Measurements from ENCODE around the gene PWWP2B. TPM values are rescaled to one million over a fixed set of nuclear protein-coding genes. Genes with fewer than 3 reads are reported as not detected.

Gene PWWP2B
- total and polyA plus RNA-seq, 5 experiments from 2014 or later, result 1.2 to 10.2 (median 2.9) TPM

DNA sequence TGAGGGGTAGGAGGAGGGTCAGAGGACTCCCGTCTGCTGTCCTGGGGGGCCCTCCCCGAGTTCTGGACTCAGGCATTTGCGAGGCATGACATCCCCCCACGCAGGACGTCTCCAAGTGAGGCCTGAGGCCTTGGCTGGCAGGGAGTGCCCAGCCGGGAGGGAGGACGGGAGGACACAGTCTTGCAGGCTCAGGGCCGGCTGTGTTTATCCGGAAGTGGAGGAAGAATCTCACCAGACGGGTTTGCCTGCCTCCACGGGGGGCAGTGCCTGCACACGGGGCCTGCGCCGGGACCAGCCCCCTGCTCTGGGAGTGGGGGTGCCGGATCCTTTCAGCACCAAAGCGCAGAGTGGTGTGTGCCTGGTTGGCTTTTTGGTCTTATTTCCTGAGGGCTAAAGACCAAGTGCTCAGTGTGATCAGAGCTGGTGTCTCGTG is 10.9 kb downstream of the PWWP2B start:
- DNase-seq, result no peak
- Mint-ChIP-seq H3K4me1 (peaks cover 12 to 35% (median 28%) of the 10 kb centered on the region in 4 donors), H3K27ac (peak overlapping the region in 7 of 10 donors; percentile 70 to 83 (median 78)), H3K4me3 (peak overlapping the region; percentile 53 to 82 (median 70)), H3K9me3 (no peaks in the 10 kb centered on the region), H3K36me3 (peaks cover 0 to 12% (median 2%) of the 10 kb centered on the region in 3 donors), H3K27me3 (no peaks in the 10 kb centered on the region)
- peak; percentile 66 to 77 for ATAC-seq
- POLR2A ChIA-PET, result interaction anchor here (1.0 to 2.6 kb wide), 2 partner anchors 10 to 15 kb away, joined by 3 to 8 read pairs; no protein-coding TSS in a partner anchor

DNA sequence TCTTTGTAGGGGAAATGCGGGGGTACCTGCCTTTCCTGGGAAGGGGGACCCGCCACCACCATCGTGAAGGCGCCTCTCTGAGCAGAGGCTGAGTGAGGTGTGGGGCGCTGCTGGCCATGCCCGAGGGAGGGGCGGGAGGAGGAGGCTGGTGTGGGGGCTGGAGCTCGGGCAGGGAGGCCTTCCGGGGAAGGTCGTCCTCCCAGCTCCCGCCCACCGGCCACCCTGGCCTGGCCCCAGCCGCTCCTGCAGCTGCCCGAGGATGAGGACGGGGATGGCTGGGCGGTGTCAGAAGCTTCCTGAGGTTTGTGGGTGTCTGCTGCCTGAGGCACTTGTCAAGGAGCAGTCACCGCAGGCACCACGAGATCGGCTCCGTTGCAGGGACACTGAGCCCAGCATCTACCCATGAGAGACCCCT is 11.4 kb downstream of the PWWP2B start:
- H3K4me3 Mint-ChIP-seq, result peak overlapping the region; percentile 53 to 82 (median 70)
- peak overlapping the region in 7 of 10 donors; percentile 15 to 83 (median 74) for H3K27ac Mint-ChIP-seq
- peak; percentile 55 to 58 for ATAC-seq
- DNase-seq, result no peak
- H3K9me3 Mint-ChIP-seq, result no peaks in the 10 kb centered on the region
- POLR2A ChIA-PET, result interaction anchor here (1.0 to 2.6 kb wide), 2 partner anchors 10 to 14 kb away, joined by 3 to 8 read pairs; no protein-coding TSS in a partner anchor
- peaks cover 0 to 12% (median 0%) of the 10 kb centered on the region in 3 donors for H3K36me3 Mint-ChIP-seq
- H3K27me3 Mint-ChIP-seq, result no peaks in the 10 kb centered on the region
- peaks cover 11 to 34% (median 24%) of the 10 kb centered on the region in 4 donors for H3K4me1 Mint-ChIP-seq

GRCh38 chr10:132408823-132409666 is 12.0 kb downstream of the PWWP2B start:
- peak overlapping the region in 3 of 10 donors; percentile 33 to 80 (median 72) for H3K4me3 Mint-ChIP-seq
- H3K36me3 Mint-ChIP-seq, result peaks cover 0 to 12% (median 0%) of the 10 kb centered on the region in 3 donors
- peak overlapping the region in 2 of 10 donors; percentile 4 to 83 for H3K27ac Mint-ChIP-seq
- no peak for ATAC-seq
- no peaks in the 10 kb centered on the region for H3K27me3 Mint-ChIP-seq
- no peaks in the 10 kb centered on the region for H3K9me3 Mint-ChIP-seq
- no peak for DNase-seq
- POLR2A ChIA-PET, result interaction anchor here (1.2 to 1.5 kb wide), 2 partner anchors 8 to 38 kb away, joined by 3 to 4 read pairs; no protein-coding TSS in a partner anchor
- peaks cover 11 to 34% (median 24%) of the 10 kb centered on the region in 4 donors for H3K4me1 Mint-ChIP-seq

GRCh38 chr10:132409667-132410028 is 12.6 kb downstream of the PWWP2B start:
- no peaks in the 10 kb centered on the region for H3K9me3 Mint-ChIP-seq
- peak overlapping the region in 4 of 10 donors; percentile 48 to 77 (median 59) for H3K27ac Mint-ChIP-seq
- POLR2A ChIA-PET, result interaction anchor here (1.2 to 1.5 kb wide), 2 partner anchors 8 to 37 kb away, joined by 3 to 4 read pairs; no protein-coding TSS in a partner anchor
- H3K36me3 Mint-ChIP-seq, result peaks cover 0 to 12% (median 0%) of the 10 kb centered on the region in 3 donors
- no peaks in the 10 kb centered on the region for H3K27me3 Mint-ChIP-seq
- ATAC-seq, result no peak
- no peak for DNase-seq
- H3K4me3 Mint-ChIP-seq, result peak overlapping the region in 3 of 10 donors; percentile 10 to 68 (median 34)
- peaks cover 13 to 35% (median 24%) of the 10 kb centered on the region in 4 donors for H3K4me1 Mint-ChIP-seq

DNA sequence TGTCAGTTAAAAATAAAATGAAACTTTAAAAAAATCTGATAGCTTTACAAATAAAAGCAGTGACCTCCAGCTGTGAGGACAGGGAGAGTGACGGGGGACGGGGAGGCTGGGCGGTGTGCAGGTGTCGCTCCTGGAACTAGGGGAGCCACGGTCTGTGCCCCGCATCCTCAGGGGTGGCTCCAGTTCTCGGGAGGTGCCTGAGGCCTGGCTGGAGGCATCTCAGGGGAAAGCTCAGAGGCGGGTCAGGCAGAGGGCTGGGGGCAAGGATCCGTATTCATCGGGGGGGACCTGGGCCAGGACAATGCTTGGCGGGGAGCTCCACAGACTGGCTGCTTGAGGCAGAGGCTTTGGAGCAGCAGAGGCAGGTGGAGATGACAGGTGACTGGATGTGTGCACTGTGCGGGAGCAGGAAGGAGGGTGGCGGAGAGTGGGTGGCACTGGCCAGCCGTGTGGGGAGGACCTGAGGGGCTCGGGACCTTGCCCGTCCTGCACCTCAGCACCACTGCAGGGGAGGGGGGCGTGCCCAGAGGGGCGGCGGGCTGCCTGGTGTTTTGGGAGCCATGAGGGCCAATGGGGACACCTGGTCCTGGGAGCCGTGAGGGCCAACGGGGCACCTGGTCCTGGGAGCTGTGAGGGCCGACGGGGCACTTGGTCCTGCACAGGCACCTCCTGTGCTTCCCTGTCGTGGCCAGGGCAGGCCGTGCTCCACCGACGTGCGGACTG is 13.2 kb downstream of the PWWP2B start:
- Mint-ChIP-seq H3K4me1 (peaks cover 15 to 39% (median 25%) of the 10 kb centered on the region in 4 donors), H3K9me3 (no peaks in the 10 kb centered on the region), H3K27me3 (no peaks in the 10 kb centered on the region), H3K36me3 (peaks cover 0 to 12% (median 0%) of the 10 kb centered on the region in 3 donors), H3K4me3 (peak overlapping the region in 2 of 10 donors; percentile 10 to 34), H3K27ac (peak overlapping the region in 4 of 10 donors; percentile 48 to 77 (median 59))
- ATAC-seq (no peak), DNase-seq (no peak)
- POLR2A ChIA-PET, result interaction anchor here (1.2 to 1.5 kb wide), 2 partner anchors 9 to 36 kb away, joined by 3 to 4 read pairs; no protein-coding TSS in a partner anchor

GRCh38 chr10:132410779-132411532 is 14.0 kb downstream of the PWWP2B start:
- POLR2A ChIA-PET, result interaction anchor here (1.1 to 1.5 kb wide), 3 partner anchors 10 to 75 kb away, joined by 3 to 4 read pairs (median 3); no protein-coding TSS in a partner anchor
- H3K27ac Mint-ChIP-seq, result no peak overlapping the region

GRCh38 chr10:132411561-132412253 is 14.7 kb downstream of the PWWP2B start:
- H3K27ac Mint-ChIP-seq, result peak overlapping the region in 1 of 10 donors; percentile 28
- no peaks in the 10 kb centered on the region for H3K9me3 Mint-ChIP-seq
- POLR2A ChIA-PET, result interaction anchor here (0.7 to 1.1 kb wide), 2 partner anchors 22 to 76 kb away, joined by 3 read pairs; no protein-coding TSS in a partner anchor
- ATAC-seq (no peak), DNase-seq (no peak)
- no peaks in the 10 kb centered on the region for H3K27me3 Mint-ChIP-seq
- H3K36me3 Mint-ChIP-seq, result peaks cover 0 to 6% (median 0%) of the 10 kb centered on the region in 3 donors
- peak overlapping the region in 1 of 10 donors; percentile 36 for H3K4me3 Mint-ChIP-seq
- peaks cover 19 to 38% (median 30%) of the 10 kb centered on the region in 4 donors for H3K4me1 Mint-ChIP-seq

More at GRCh38 chr10:132410779-132411532, 14.0 kb downstream of the PWWP2B start:
- peaks cover 0 to 7% (median 0%) of the 10 kb centered on the region in 3 donors for H3K36me3 Mint-ChIP-seq
- ATAC-seq (no peak), DNase-seq (no peak)
- H3K9me3 Mint-ChIP-seq, result no peaks in the 10 kb centered on the region
- H3K4me3 Mint-ChIP-seq, result no peak overlapping the region
- H3K27me3 Mint-ChIP-seq, result no peaks in the 10 kb centered on the region
- peaks cover 19 to 39% (median 30%) of the 10 kb centered on the region in 4 donors for H3K4me1 Mint-ChIP-seq

GRCh38 chr10:132412316-132413192 is 15.6 kb downstream of the PWWP2B start:
- Mint-ChIP-seq H3K27ac (peak overlapping the region in 1 of 10 donors; percentile 73), H3K4me1 (peaks cover 18 to 39% (median 27%) of the 10 kb centered on the region in 4 donors), H3K27me3 (no peaks in the 10 kb centered on the region), H3K4me3 (no peak overlapping the region), H3K9me3 (no peaks in the 10 kb centered on the region), H3K36me3 (peaks cover 0 to 4% (median 0%) of the 10 kb centered on the region in 3 donors)
- DNase-seq (no peak), ATAC-seq (no peak)
- POLR2A ChIA-PET, result interaction anchor here (0.7 to 1.1 kb wide), 2 partner anchors 9 to 23 kb away, joined by 3 read pairs; no protein-coding TSS in a partner anchor

DNA sequence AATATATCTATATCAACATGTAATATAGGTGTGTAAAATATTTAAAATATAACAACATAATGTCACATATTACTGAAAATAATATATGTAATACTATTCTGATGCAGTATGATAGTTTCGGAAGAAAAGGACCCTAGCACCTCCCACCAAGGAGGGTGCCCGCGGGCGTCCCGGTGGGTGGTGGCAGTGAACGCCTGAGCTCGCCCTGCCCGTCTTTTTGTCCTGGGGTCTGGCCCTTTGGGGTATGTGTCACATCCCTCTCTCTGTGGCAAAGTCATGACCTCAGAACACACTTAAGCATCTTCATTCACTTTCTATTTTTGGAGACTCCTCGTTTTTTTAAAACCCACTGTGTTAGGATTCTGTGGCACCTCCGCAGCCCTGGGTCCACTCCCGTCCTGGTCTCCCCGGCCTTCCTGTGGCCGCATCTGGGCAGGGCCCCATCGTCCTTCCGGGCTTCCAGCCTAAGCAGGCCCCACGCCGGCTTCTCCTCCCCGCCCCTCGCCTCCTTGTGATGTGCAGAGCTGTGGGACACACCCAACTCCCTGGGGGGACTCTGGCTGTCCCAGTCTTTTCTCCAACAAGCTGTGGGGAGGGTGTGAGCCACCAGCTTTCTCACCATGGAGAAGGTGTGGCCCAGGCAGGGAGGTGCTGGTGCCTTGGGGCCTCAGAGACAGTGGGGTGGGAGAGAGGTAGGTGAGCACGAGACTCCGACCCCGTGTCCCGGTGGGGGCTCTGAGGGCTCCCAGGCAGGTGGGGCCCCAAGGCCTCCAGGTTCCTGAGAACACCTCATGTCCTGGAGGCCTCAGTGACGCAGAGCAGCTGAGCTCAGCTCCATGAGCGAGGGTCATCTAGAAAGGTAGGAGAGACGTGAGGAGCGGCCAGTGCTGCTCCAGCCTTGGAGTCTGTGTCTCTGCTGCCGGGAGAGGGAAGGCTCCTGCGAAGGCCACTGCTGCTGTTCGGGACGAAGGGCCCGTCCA is 16.5 kb downstream of the PWWP2B start:
- no peaks in the 10 kb centered on the region for H3K9me3 Mint-ChIP-seq
- H3K36me3 Mint-ChIP-seq, result peaks cover 0 to 4% (median 0%) of the 10 kb centered on the region in 3 donors
- ATAC-seq (no peak), DNase-seq (no peak)
- H3K4me3 Mint-ChIP-seq, result no peak overlapping the region
- peak overlapping the region in 2 of 10 donors; percentile 8 to 73 for H3K27ac Mint-ChIP-seq
- peaks cover 14 to 39% (median 21%) of the 10 kb centered on the region in 4 donors for H3K4me1 Mint-ChIP-seq
- POLR2A ChIA-PET, result interaction anchor here (1.1 kb wide), 1 partner anchor 8 kb away, joined by 3 read pairs; no protein-coding TSS in a partner anchor
- H3K27me3 Mint-ChIP-seq, result no peaks in the 10 kb centered on the region
